MM.1S (cell line): Measurements from ENCODE around the gene GABRG3.

ENCODE experiments used
- EZH2 ChIP-seq: fragments of 300-600 bp; sonication (generic); optimal IDR thresholded peaks from 2 replicates; pipeline ENCODE3; 2017; ENCODE audit warnings: low read depth, mild to moderate bottlenecking, antibody characterized with exemption, low read length, mixed read lengths
- EZH2phosphoT487 ChIP-seq: fragments of 300-600 bp; sonication (generic); IDR thresholded peaks from 2 replicates; pipeline ENCODE4 v1.6.1; 2018; ENCODE audit warnings: antibody characterized with exemption, low read length
- TF ChIP-seq, protein P1 (sequence below): fragments of 300-600 bp; sonication (generic); IDR thresholded peaks from 2 replicates; pipeline ENCODE4 v1.5.1; 2016; ENCODE audit warnings: antibody characterized with exemption, low read length, mixed read lengths

GRCh38 chr15:27070841-27071240 is 99.9 kb downstream of the GABRG3 start:
- TF ChIP-seq, protein P1, sequence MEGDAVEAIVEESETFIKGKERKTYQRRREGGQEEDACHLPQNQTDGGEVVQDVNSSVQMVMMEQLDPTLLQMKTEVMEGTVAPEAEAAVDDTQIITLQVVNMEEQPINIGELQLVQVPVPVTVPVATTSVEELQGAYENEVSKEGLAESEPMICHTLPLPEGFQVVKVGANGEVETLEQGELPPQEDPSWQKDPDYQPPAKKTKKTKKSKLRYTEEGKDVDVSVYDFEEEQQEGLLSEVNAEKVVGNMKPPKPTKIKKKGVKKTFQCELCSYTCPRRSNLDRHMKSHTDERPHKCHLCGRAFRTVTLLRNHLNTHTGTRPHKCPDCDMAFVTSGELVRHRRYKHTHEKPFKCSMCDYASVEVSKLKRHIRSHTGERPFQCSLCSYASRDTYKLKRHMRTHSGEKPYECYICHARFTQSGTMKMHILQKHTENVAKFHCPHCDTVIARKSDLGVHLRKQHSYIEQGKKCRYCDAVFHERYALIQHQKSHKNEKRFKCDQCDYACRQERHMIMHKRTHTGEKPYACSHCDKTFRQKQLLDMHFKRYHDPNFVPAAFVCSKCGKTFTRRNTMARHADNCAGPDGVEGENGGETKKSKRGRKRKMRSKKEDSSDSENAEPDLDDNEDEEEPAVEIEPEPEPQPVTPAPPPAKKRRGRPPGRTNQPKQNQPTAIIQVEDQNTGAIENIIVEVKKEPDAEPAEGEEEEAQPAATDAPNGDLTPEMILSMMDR, result no peak
- TF ChIP-seq EZH2, result no peak
- no peak for TF ChIP-seq EZH2phosphoT487
